CD4-positive, alpha-beta T cell treated with Interleukin-6 at 100 ng/mL for 8 hours (primary cell): Measurements from ENCODE around the gene RHOH.

Experiments used
- DNase-seq: peaks from one replicate; pipeline ENCODE4 v3.0.0-alpha.2; 2020; ENCODE audit warnings: mixed read lengths, low spot score

RHOH gene

DNA sequence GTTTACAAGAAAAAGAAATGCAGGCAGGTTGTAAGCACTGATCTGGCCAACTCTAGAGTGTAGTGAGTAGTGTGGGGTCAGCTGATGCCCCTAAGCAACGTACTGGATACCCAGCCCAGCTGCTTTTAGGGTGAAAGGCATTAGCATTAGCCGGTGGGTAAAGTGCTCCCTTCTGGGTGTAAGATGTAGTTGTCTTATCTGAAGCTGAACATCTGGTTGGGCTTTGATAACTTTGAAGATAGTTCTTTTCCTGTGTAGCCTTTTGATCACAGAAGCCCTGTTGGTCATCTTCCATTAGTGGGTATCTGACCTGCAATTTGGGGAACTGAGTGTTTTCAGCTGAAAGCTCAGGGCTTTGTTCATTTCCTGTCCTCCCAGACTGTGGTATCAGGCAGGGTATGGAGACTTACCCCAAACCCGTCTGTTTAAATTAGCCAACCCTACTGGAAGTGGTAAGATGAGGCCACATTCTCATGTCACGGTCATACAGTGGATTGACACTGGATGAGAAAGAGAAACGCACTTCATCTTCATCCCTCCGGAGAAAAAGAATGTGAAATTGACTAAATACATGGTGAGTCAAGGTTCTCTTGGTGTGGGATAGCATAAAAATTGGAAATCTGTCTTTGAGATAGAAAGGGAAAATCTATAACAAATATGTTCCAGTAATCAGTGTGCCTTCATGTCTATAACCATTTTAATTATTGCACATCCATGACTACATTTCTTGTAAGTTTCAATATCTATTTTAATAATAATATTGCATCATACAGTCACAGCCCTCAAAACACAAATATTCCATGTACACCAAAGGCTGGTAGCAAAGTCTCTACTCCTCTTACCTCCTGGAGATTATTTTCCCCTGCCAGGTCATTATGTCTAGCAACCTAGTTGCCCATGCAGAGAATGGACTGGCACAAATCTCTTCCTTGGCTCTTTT, 8.7 kb downstream of the RHOH start:
- peak; percentile 48 for DNase-seq

- no peak for DNase-seq
Measured at GRCh38 chr4:40206426-40206825, 9.6 kb downstream of the RHOH start.

DNA sequence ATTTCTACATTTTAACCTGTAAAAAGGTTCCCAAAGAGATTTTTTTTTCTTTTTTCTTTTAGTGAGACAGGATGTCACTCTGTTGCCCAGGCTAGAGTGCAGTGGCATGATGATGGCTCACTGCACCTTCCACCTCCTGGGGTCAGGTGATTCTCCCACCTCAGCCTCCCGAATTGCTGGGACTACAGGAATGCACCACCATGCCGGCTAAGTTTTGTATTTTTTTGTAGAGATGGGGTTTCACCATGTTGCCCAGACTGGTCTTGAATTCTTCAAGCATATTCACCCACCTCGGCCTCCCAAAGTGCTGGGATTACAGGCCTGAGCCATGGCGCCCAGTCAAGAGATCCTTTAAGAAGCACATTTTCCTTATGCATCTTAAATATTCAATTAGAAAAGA, 12.6 kb downstream of the RHOH start:
- DNase-seq: no peak

GRCh38 chr4:40210776-40211175, 13.9 kb downstream of the RHOH start:
- no peak for DNase-seq

DNA sequence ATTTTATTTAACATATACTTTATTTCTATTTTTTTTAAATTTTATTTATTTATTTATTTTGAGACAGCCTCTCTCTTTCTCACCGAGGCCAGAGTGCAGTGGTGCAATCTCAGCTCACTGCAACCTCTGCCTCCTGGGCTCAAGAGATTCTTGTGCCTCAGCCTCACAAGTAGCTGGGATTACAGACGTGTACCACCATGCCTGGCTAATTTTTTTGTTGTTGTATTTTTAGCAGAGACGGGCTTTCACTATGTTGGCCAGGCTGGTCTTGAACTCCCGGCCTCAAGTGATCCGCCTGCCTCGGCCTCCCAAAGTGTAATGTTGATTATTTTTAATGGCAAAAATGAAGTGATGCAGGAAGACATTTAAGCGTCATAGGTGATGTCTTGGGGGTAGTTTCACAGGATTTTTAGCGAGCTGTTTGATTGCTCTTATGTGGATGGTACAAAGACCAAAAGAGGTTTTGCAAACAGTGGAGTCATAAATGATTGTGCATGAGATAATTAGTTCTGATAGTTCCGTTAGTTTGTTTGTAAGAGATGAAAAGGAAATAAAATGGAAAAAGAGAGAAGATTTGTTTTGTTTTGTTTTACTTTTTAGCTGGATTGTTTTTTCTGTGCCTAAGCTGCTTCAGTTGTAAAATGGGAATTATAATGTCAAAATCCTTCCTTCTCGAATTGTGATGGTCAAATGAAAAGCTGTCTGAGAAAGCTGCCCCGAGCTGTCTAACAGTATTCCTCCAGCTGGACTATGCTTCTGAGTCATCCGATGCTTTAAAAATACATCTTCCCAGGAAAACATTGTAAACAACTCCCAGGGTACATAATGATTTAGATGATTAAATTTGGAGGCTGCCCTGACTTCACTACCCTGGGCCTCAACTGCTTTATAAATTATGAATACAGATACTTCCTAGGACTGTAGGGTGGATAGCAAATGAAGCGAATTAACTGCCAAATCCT, 14.7 kb downstream of the RHOH start:
- no peak for DNase-seq

DNA sequence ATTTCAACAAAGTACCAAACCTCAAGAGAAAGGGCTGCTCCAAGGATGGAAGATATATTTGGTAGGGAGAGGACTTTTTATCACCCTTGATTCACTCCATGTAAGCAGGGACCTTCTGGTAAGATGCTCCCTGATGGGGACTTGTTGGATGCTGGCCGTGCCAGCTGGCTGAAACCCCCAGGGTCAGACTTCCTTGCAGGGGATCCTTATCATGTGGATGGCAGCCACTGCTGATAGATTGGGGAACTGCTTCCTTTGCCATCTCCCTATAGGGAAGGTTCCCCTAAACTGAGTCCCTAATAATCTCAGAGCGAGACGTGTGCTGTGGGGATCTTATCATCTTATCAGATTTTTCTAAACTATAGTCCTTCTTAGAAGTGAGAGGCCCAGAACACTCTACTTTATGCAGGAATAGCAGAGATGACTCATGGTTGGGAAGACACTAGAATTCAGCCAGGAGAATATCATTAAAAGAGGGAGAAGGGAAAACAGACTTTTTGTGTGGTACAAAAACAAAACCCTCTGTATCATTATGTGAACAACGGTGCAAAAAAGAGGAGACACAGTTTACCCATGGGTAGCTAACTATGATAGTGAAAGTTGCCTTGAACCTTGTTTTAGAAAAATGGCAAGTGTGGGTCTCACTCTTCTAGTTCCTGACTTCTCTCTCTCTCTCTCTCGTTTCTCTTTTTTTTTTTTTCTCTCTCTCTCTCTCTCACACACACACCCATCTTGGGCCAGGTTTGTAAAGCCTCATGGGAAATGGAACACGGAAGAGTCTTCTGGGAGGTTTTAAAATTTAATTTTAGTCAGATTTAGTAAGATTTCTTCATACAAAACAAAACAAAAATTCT, 16.1 kb downstream of the RHOH start:
- no peak for DNase-seq

DNA sequence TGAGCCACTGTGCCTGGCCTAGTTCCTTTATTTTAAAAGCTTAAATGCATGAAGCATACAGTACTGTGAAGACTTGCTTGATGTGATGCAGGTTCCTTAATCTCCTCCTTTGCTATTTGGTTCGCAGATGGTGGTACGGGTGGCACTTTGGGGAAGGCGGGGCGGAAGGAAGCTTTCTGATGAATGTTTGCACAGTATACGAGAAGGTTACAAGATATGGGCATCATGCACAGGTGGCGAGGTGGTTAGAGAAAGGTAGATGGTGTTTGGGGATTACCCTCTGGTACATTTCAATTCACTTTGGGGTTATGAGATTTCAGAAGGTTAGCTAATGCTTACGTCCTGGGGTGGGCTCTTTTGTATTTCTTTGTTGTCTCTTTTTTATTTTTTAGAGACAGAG, 17.2 kb downstream of the RHOH start:
- DNase-seq: peak; percentile 64

DNA sequence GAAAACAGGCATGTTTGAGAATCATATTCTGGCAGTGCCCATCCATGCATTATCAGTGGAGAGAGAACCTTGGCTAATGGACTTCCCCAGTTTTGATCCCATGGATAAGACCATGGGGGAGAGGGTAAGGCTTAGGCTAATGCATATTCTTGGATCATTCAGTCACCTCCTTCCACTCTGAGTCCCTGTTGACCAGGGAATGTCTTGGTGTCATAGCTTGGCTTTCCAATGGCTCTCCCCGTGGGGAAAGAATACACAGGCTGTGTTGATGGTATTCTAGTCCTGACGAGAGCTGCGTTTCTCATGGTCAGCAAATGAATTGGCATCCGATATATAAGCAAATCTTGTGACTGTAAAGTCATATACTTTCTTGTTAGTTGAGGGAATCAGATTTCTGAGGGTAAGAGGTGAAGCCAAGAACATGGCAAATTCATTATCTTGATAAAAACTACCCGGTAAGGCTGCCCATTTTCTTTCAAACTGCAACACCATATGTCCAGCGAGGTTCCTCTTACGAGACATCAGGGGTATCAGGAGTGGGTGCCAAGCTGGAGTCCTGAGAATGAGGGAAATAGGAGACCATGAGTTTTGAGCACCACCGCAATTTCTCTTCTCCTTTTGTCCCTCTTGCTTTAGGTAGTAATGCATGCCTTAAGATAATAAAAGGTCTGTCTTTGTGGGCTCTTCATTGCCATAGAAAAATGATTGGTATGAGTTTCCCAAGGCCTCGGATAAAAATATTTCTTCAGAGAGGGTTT, 18.0 kb downstream of the RHOH start:
- DNase-seq: no peak

- no peak for DNase-seq
Measured at GRCh38 chr4:40216622-40217366, 20.0 kb downstream of the RHOH start.

DNA sequence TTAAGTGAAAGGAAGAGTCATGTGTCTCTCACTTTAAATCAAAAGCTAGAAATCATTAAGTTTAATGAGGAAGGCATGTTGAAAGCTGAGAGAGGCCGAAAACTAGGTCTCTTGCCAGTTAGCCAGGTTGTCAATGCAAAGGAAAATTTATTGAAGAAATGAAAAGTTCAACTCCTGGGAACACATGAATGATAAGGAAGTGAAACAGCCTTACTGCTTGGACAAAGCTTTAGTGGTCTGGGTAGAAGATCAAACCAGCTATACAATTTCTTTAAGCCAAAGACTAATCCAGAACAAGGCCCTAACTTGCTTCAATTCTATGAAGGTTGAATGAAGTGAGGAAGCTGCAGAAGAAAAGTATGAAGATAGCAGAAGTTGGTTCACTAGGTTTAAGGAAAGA, 24.9 kb downstream of the RHOH start:
- no peak for DNase-seq

DNA sequence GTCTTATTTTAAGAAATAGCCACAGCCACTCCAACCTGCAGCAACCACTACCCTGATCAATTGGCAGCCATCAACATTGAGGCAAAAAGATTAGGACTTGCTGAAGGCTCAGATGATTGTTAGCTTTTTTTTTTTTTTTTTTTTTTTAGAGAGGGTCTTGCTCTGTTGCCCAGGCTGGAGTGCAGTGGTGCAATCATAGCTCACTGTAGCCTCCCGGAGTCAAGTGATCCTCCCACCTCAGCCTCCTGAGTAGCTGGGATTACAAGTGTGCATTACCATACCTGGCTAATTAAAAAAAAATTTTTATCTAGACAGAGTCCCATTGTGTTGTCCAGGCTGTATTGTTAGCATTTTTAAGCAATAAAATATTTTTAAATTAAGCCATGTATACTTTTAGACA, 26.5 kb downstream of the RHOH start:
- no peak for DNase-seq

GRCh38 chr4:40224432-40224831, 27.6 kb downstream of the RHOH start:
- no peak for DNase-seq

DNA sequence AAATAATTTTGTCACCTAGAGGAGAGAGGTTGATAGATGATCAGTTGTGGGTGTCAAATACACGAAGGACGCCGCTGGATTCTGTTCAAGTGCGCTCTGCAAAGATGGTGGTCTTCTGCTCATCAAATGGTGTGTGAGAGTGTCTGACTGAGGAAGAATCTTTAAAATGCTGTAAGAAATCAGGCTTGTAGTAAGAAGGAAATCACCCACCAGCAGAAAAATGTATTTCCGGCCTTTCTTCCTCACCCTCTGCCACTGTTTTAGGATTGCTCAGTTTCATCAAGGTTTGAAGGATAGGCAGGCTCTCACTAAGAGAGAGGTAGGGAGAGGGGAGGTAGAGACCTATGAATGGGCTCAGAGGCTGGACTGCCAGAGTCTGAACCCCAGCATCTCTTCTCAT, 28.7 kb downstream of the RHOH start:
- no peak for DNase-seq

DNA sequence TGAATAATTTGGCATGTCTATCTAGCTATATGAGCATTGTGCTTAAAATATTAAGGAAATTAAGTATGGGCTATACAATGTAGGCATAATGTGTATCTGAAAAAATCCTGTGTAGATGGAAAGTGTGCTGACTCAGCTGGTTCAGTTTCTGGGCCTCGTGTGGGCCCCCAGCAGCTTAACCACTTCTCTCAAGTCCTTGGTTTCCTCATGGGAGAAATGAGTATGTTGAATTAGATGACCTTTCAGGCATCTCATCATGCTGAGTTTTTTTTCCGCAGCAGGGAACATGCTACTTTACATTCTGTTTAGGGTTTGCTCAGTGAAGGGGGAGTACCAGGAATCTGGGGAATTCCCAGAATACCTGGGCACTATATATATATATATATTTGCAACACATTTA, 30.5 kb downstream of the RHOH start:
- DNase-seq: no peak

DNA sequence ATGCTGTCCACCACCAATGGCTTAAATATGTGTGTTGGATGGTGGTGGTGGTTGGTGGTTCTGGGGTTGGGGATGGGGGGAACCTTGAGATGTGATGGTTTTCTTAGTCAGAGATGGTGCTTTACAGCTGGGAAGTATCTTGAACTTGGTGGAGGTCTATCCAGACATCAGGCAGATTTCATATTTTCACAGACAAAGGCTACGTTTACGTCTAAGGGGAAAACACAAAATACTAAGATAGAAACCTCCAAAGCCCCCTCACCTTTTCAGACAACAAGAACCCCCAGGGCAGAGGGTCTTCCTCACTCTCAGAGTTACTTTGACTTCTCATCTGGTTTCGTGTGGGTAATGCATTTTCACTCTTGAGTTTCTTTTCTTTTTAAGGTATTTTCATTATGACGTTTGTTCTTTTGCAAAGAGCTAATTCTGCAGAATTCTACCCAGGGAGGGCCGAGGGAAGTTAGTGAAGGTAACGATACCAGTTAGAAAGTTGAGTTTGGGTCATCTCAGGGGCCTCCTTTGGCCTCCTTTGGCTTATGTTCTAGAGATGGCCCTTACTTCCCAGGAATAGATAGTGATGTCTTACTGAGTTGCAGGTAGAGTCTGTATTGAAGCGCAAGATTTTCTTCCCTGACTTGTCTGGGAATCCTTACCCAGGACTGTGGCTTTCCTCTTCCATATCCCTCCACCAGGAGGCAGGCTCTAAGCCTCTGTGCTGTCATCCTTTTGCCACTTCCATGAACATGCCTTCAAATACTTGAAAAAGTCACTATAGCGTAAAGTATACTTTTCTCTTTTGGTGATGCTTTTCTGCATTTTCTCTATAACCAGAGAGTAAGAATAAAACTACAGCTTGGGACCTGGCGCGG, 31.9 kb downstream of the RHOH start:
- no peak for DNase-seq

GRCh38 chr4:40231316-40231863, 34.6 kb downstream of the RHOH start:
- no peak for DNase-seq

DNA sequence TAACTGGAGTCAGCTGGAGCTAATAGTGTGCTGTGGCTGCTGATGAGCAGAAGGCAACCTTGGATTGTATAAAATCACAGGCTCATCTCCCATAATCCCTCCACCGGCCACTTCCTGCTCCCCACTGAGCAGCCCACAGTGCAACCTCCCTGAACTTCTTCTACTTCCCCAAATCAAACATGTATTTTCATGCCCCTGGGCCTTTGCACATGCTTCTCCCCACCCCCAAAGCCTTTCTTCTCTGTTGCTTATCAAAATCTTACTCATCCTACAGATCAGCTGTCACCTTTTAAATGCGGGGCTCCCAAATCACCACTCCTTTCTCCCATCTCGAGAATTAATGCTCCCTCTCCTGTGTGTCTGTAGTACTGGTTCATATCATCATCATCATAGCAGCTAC, 35.8 kb downstream of the RHOH start:
- DNase-seq: no peak

- DNase-seq: no peak
Measured at GRCh38 chr4:40233227-40233626, 36.4 kb downstream of the RHOH start.

GRCh38 chr4:40234519-40235039, 37.7 kb downstream of the RHOH start:
- no peak for DNase-seq
